MCF 10A (cell line): ENCODE data around the gene ARX. TPM values are rescaled to one million over a fixed set of nuclear protein-coding genes. Genes with fewer than 3 reads are reported as not detected.

ENCODE experiments used
- Bru-seq: library from RNA; stranded (reverse); fragments of 400-500 nt; gene quantifications from one replicate; lab custom pipeline; 2021; lab: Mats Ljungman, UMichigan
- BruChase-seq, 2 experiments: library from RNA; stranded (reverse); fragments of 400-500 nt; gene quantifications; one replicate each; lab custom pipeline; 2021; lab: Mats Ljungman, UMichigan
- BruUV-seq: library from RNA; stranded (reverse); fragments of 400-500 nt; replicated peaks from 2 replicates; lab custom pipeline; 2021; lab: Mats Ljungman, UMichigan
- CTCF ChIA-PET: fragments of 300-600 bp; sonication (Branson Sonifier 250); formaldehyde crosslinking; extraction: SDS; loops from one replicate; lab custom pipeline; 2021; ENCODE audit warnings: antibody characterized with exemption, inconsistent platforms; lab: Yijun Ruan, JAX
- POLR2A ChIA-PET: fragments of 300-600, 350-650 bp; sonication (Branson Sonifier 250); formaldehyde crosslinking; extraction: SDS; loops from one replicate; lab custom pipeline; 2020; ENCODE audit warnings: antibody characterized with exemption, inconsistent platforms; lab: Yijun Ruan, JAX
- DNase-seq: peaks from one replicate; pipeline ENCODE4 v3.0.0-alpha.2; 2018; ENCODE audit not compliant: unreplicated experiment
- H3K27ac Mint-ChIP-seq: one replicate; pipeline ENCODE4 v1.8.0; 2022; ENCODE audit warnings: mild to moderate bottlenecking, low read depth, mixed read lengths; ENCODE audit not compliant: unreplicated experiment
- H3K27me3 Mint-ChIP-seq: one replicate; pipeline ENCODE4 v1.8.0; 2022; ENCODE audit warnings: mixed read lengths; ENCODE audit not compliant: insufficient read depth, unreplicated experiment
- H3K36me3 Mint-ChIP-seq: one replicate; pipeline ENCODE4 v1.8.0; 2022; ENCODE audit warnings: mild to moderate bottlenecking, moderate library complexity, mixed read lengths; ENCODE audit not compliant: insufficient read depth, unreplicated experiment
- H3K4me1 Mint-ChIP-seq: one replicate; pipeline ENCODE4 v1.8.0; 2022; ENCODE audit warnings: mixed read lengths; ENCODE audit not compliant: insufficient read depth, unreplicated experiment
- H3K4me3 Mint-ChIP-seq: one replicate; pipeline ENCODE4 v1.8.0; 2022; ENCODE audit warnings: mild to moderate bottlenecking, moderate library complexity, mixed read lengths; ENCODE audit not compliant: unreplicated experiment
- H3K9me3 Mint-ChIP-seq: one replicate; pipeline ENCODE4 v1.8.0; 2022; ENCODE audit warnings: mixed read lengths; ENCODE audit not compliant: unreplicated experiment
- CTCF ChIP-seq: fragments of 200-600 bp; IDR thresholded peaks from one replicate; pipeline ENCODE4 v1.8.0; 2022; ENCODE audit warnings: antibody characterized with exemption, mild to moderate bottlenecking; ENCODE audit not compliant: unreplicated experiment
- intact Hi-C: fragments of 100-400 bp; cut with micrococcal nuclease; formaldehyde crosslinking; loops from 2 replicates; pipeline ENCODE4 v1.14.1; 2022
- long read RNA-seq: library from polyadenylated mRNA; stranded (forward); transcript quantifications from one replicate; pipeline ENCODE4 v2.0.0, GENCODE V29; 2022
- total RNA-seq: library from RNA; stranded (reverse); gene quantifications from 2 replicates; pipeline ENCODE4 v1.2.3, GENCODE V29; 2022

Gene ARX
- total RNA-seq (0.10 TPM in 1 of 2 replicates, not detected in the other), Bru-seq, nascent RNA (not detected), BruChase-seq, experiment 1, labeled RNA remaining after a 6-hour chase (percentile 7 among the genes with signal in this experiment), BruChase-seq, experiment 2, labeled RNA remaining after a 2-hour chase (not detected)
- long read RNA-seq = 0 reads

DNA sequence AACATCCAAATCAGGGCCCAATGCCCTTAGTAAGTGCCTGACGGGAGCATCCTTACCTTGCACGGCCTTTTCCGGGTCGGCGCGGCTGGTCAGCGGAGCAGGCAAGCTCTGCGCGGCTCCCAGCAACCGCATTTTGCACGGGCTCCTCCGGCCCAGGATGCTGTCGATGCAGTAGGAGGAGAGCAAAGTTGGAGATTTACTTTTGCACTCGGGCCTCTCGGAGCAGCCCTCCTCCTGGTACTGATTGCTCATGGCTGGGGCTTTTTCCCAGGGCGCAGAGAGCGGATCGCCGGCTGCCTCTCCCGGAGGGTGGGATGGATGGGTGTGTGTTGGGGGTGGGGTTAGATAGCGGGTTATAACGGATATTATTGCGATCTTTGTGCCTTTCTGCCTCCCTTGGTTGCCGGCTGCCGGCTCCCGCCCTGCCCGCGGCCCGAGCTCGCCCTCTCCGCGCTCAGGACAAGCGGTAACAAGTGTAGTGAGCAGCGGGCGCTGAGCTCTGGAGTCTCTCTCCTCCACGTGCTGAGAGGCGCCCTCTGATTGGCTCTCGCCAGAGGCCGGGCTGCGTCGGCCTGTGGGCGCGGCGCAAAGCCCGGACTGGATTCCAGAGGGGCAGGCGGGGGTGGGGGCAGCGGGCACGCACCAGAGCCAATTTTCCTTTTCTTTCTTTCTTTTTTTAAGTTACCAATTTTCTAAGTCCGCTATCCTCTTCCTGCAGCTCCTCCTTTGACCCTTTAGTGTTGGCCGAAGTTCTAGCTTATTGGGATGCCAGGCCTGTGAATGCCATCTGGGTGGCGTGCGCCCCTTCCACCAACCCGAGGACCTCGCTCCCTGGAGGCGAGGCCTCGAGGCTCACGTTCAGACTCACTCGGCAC, at the start of gene ARX:
Gene ARX (minus strand): TSS at position 480 of the 875 bp plus-strand sequence. CDS start 228 bp downstream, at position 252.
- peaks cover 52% of the 10 kb centered on the region for H3K27me3 Mint-ChIP-seq
- H3K4me3 Mint-ChIP-seq = no peak within 1 kb of the TSS
- peaks cover 5% of the 10 kb centered on the region for H3K4me1 Mint-ChIP-seq
- no peaks in the 10 kb centered on the region for H3K9me3 Mint-ChIP-seq
- H3K36me3 Mint-ChIP-seq = no peaks in the 10 kb centered on the region
- intact Hi-C loops = no loop called here
- BruUV-seq = no TSS peak
- ChIA-PET CTCF (no interaction called here), POLR2A (interaction anchor here (0.7 kb wide), 1 partner anchor 253 kb away, joined by 4 read pairs; no protein-coding TSS in a partner anchor)
- DNase-seq = no peak
- TF ChIP-seq CTCF = no peak
- no peak within 1 kb of the TSS for H3K27ac Mint-ChIP-seq

- ChIA-PET CTCF (no interaction called here), POLR2A (no interaction called here)
- Mint-ChIP-seq H3K27ac (no peak overlapping the region), H3K36me3 (no peaks in the 10 kb centered on the region), H3K4me3 (no peak overlapping the region), H3K9me3 (peaks cover 7% of the 10 kb centered on the region), H3K4me1 (no peaks in the 10 kb centered on the region), H3K27me3 (no peaks in the 10 kb centered on the region)
- BruUV-seq = no TSS peak
- intact Hi-C loops = no loop called here
- no peak for DNase-seq
- no peak for TF ChIP-seq CTCF
These were observed 43.5 kb upstream of the ARX start for GRCh38 chrX:25059273-25059672.

GRCh38 chrX:25052798-25053534, 37.2 kb upstream of the ARX start:
- CTCF ChIA-PET = interaction anchor here (0.8 kb wide), 1 partner anchor 14 kb away, joined by 3 read pairs; no protein-coding TSS in a partner anchor
- no peak for DNase-seq
- Mint-ChIP-seq H3K4me3 (no peak overlapping the region), H3K9me3 (peaks cover 7% of the 10 kb centered on the region), H3K4me1 (no peaks in the 10 kb centered on the region), H3K27ac (no peak overlapping the region), H3K36me3 (no peaks in the 10 kb centered on the region), H3K27me3 (no peaks in the 10 kb centered on the region)
- intact Hi-C loops = no loop called here
- POLR2A ChIA-PET = no interaction called here
- BruUV-seq = no TSS peak
- TF ChIP-seq CTCF = no peak
